ENCODE measurements around the gene PIBF1.
"Not testable (repeated sequence)": the region's sequence is repeated elsewhere in the genome, so short reads cannot be mapped to it uniquely, and the experiment has no call there.

The PIBF1 gene

GRCh38 chr13:72908416-72908815, 126.5 kb downstream of the PIBF1 start:
- Histone ChIP-seq H3K4me3 (ENCODE audit: low read depth, low read length) (no peak overlapping the region), H3K4me1 (0 out of 2 replicates have a peak, but pooled peaks cover 4% of the 10 kb centered on the region), H3K9me3 (no peaks in the 10 kb centered on the region), H3K36me3 (peaks cover 9% of the 10 kb centered on the region), H3K27me3 (no peaks in the 10 kb centered on the region)
- DNase-seq: no peak
- TF ChIP-seq CTCF (IDR thresholded peaks at IDR 0.05; ENCODE audit: low read depth, low read length): no peak

GRCh38 chr13:72911981-72912380, 130.0 kb downstream of the PIBF1 start:
- Histone ChIP-seq H3K4me1 (0 out of 2 replicates have a peak, but pooled peaks cover 4% of the 10 kb centered on the region), H3K9me3 (no peaks in the 10 kb centered on the region), H3K4me3 (ENCODE audit: low read depth, low read length) (no peak overlapping the region), H3K27me3 (no peaks in the 10 kb centered on the region), H3K36me3 (peaks cover 9% of the 10 kb centered on the region)
- no peak for DNase-seq
- no peak for TF ChIP-seq CTCF (IDR thresholded peaks at IDR 0.05; ENCODE audit: low read depth, low read length)

GRCh38 chr13:72920097-72920496, 138.2 kb downstream of the PIBF1 start:
- DNase-seq: no peak
- H3K4me3 ChIP-seq (ENCODE audit: low read depth, low read length): no peak overlapping the region
- TF ChIP-seq CTCF (IDR thresholded peaks at IDR 0.05; ENCODE audit: low read depth, low read length): no peak
- no peaks in the 10 kb centered on the region for H3K4me1 ChIP-seq
- H3K27me3 ChIP-seq: no peaks in the 10 kb centered on the region
- H3K9me3 ChIP-seq: no peaks in the 10 kb centered on the region
- peaks cover 26% of the 10 kb centered on the region for H3K36me3 ChIP-seq

GRCh38 chr13:72931311-72931710, 149.4 kb downstream of the PIBF1 start:
- TF ChIP-seq CTCF (IDR thresholded peaks at IDR 0.05; ENCODE audit: low read depth, low read length): no peak
- peaks cover 8% of the 10 kb centered on the region for H3K36me3 ChIP-seq
- DNase-seq: no peak
- H3K9me3 ChIP-seq: no peaks in the 10 kb centered on the region
- H3K27me3 ChIP-seq: no peaks in the 10 kb centered on the region
- H3K4me1 ChIP-seq: no peaks in the 10 kb centered on the region
- H3K4me3 ChIP-seq (ENCODE audit: low read depth, low read length): no peak overlapping the region

GRCh38 chr13:72932250-72932649, 150.3 kb downstream of the PIBF1 start:
- Histone ChIP-seq H3K4me3 (ENCODE audit: low read depth, low read length) (no peak overlapping the region), H3K4me1 (no peaks in the 10 kb centered on the region), H3K36me3 (peaks cover 8% of the 10 kb centered on the region), H3K9me3 (no peaks in the 10 kb centered on the region), H3K27me3 (no peaks in the 10 kb centered on the region)
- no peak for TF ChIP-seq CTCF (IDR thresholded peaks at IDR 0.05; ENCODE audit: low read depth, low read length)
- DNase-seq: no peak

GRCh38 chr13:72946267-72946666, 164.3 kb downstream of the PIBF1 start:
- H3K36me3 ChIP-seq: not testable (repeated sequence)

More at GRCh38 chr13:72946267-72946666, 164.3 kb downstream of the PIBF1 start:
- not testable (repeated sequence) for DNase-seq; H3K4me3 ChIP-seq (ENCODE audit: low read depth, low read length); H3K27me3 ChIP-seq; H3K4me1 ChIP-seq; H3K9me3 ChIP-seq

Data from BE2C (cell line).